DND-41 (cell line): Measurements from ENCODE around the gene MMP2.

Source experiments
- CTCF ChIP-seq: IDR thresholded peaks from 2 replicates; pipeline ENCODE4 v1.5.1; 2012; ENCODE audit warnings: borderline replicate concordance, low read length, moderate library complexity, mild to moderate bottlenecking; ENCODE audit not compliant: poor library complexity, severe bottlenecking; ENCODE audit errors: extremely low read depth
- EZH2 ChIP-seq: IDR thresholded peaks from 3 replicates; pipeline ENCODE4 v1.6.1; 2012; ENCODE audit warnings: borderline replicate concordance, low read depth, mild to moderate bottlenecking, moderate library complexity, low read length, inconsistent platforms; ENCODE audit not compliant: severe bottlenecking

- TF ChIP-seq CTCF (no peak), EZH2 (no peak)
Measured at GRCh38 chr16:55468352-55468990, 10.5 kb upstream of the MMP2 start.
